ENCODE data around the gene PTPRCAP.
"Not testable (repeated sequence)": the region's sequence is repeated elsewhere in the genome, so short reads cannot be mapped to it uniquely, and the experiment has no call there.

Gene PTPRCAP

GRCh38 chr11:67406969-67407687 is 30.4 kb downstream of the PTPRCAP start:
- DNase-seq: no peak
- Histone ChIP-seq H3K27ac (no peak overlapping the region), H3K9me3 (no peaks in the 10 kb centered on the region), H3K27me3 (peaks cover 0 to 84% of the 10 kb centered on the region in 2 donors), H3K36me3 (no peaks in the 10 kb centered on the region), H3K4me1 (peaks cover 0 to 13% (median 3%) of the 10 kb centered on the region in 4 donors), H3K4me3 (no peak overlapping the region)
- intact Hi-C loops (cut with DNase I; ENCODE audit: low total_unique reads): no loop called here
- TF ChIP-seq CTCF (IDR thresholded peaks at IDR 0.05): no peak

GRCh38 chr11:67406420-67406968 is 31.0 kb downstream of the PTPRCAP start:
- no peak for TF ChIP-seq CTCF (IDR thresholded peaks at IDR 0.05)
- Histone ChIP-seq H3K9me3 (no peaks in the 10 kb centered on the region), H3K4me1 (peaks cover 0 to 15% (median 5%) of the 10 kb centered on the region in 4 donors), H3K27ac (no peak overlapping the region), H3K27me3 (peaks cover 0 to 78% of the 10 kb centered on the region in 2 donors), H3K36me3 (no peaks in the 10 kb centered on the region), H3K4me3 (no peak overlapping the region)
- DNase-seq: no peak
- intact Hi-C loops (cut with DNase I; ENCODE audit: low total_unique reads): no loop called here

- no peak for DNase-seq
- peaks cover 0 to 18% (median 6%) of the 10 kb centered on the region in 4 donors for H3K4me1 ChIP-seq
- TF ChIP-seq CTCF (IDR thresholded peaks at IDR 0.05): no peak
Observed at GRCh38 chr11:67405688-67406339, 31.7 kb downstream of the PTPRCAP start.

GRCh38 chr11:67405196-67405567 is 32.3 kb downstream of the PTPRCAP start:
- Histone ChIP-seq H3K27me3 (peaks cover 0 to 65% of the 10 kb centered on the region in 2 donors), H3K27ac (no peak overlapping the region), H3K4me1 (peaks cover 0 to 24% (median 12%) of the 10 kb centered on the region in 4 donors), H3K9me3 (no peaks in the 10 kb centered on the region), H3K4me3 (no peak overlapping the region), H3K36me3 (no peaks in the 10 kb centered on the region)
- no peak for TF ChIP-seq CTCF (IDR thresholded peaks at IDR 0.05)
- no peak for DNase-seq
- intact Hi-C loops (cut with DNase I; ENCODE audit: low total_unique reads): no loop called here

More at GRCh38 chr11:67405688-67406339, 31.7 kb downstream of the PTPRCAP start:
- Histone ChIP-seq H3K27me3 (peaks cover 0 to 71% of the 10 kb centered on the region in 2 donors), H3K36me3 (no peaks in the 10 kb centered on the region), H3K4me3 (no peak overlapping the region), H3K27ac (no peak overlapping the region), H3K9me3 (no peaks in the 10 kb centered on the region)
- intact Hi-C loops (cut with DNase I; ENCODE audit: low total_unique reads): no loop called here

- intact Hi-C loops (cut with DNase I; ENCODE audit: low total_unique reads): loop anchor here (5.0 kb wide), 1 partner anchor 63 kb away; the partner anchor contains the start of gene TMEM134
- Histone ChIP-seq H3K4me1 (peaks cover 0 to 27% (median 17%) of the 10 kb centered on the region in 4 donors), H3K27ac (no peak overlapping the region), H3K9me3 (no peaks in the 10 kb centered on the region), H3K27me3 (peaks cover 0 to 59% of the 10 kb centered on the region in 2 donors), H3K4me3 (no peak overlapping the region), H3K36me3 (peaks cover 0 to 5% (median 3%) of the 10 kb centered on the region in 3 donors)
- TF ChIP-seq CTCF (IDR thresholded peaks at IDR 0.05): no peak
- DNase-seq: no peak
Observed at GRCh38 chr11:67404515-67405195, 32.8 kb downstream of the PTPRCAP start.

GRCh38 chr11:67403085-67403484 is 34.4 kb downstream of the PTPRCAP start:
- DNase-seq, H3K27ac ChIP-seq, H3K9me3 ChIP-seq, H3K4me3 ChIP-seq: not testable (repeated sequence)
- H3K4me1 ChIP-seq: peaks cover 0 to 26% (median 25%) of the 10 kb centered on the region in 4 donors
- peaks cover 14 to 21% (median 19%) of the 10 kb centered on the region in 3 donors for H3K36me3 ChIP-seq
- intact Hi-C loops (cut with DNase I; ENCODE audit: low total_unique reads): loop anchor here (2.0 to 5.0 kb wide), 2 partner anchors 64 to 100 kb away; partner anchors contain the start of gene TMEM134
- H3K27me3 ChIP-seq: peaks cover 0 to 44% of the 10 kb centered on the region in 2 donors

- H3K27me3 ChIP-seq: peaks cover 0 to 36% of the 10 kb centered on the region in 2 donors
- peaks cover 0 to 31% (median 25%) of the 10 kb centered on the region in 4 donors for H3K4me1 ChIP-seq
- peak overlapping the region; percentile 89 for H3K4me3 ChIP-seq
- H3K9me3 ChIP-seq, DNase-seq: not testable (repeated sequence)
- peaks cover 21 to 29% (median 27%) of the 10 kb centered on the region in 3 donors for H3K36me3 ChIP-seq
- peak overlapping the region; percentile 91 to 95 for H3K27ac ChIP-seq
- intact Hi-C loops (cut with DNase I; ENCODE audit: low total_unique reads): loop anchor here (2.0 to 5.0 kb wide), 2 partner anchors 65 to 100 kb away; partner anchors contain the start of gene TMEM134
Observed at GRCh38 chr11:67402192-67402839, 35.2 kb downstream of the PTPRCAP start.

Measured in tibial artery (tissue), 4 donors.